GM18907 (cell line): ENCODE data around the gene TCF23.
"Not testable (repeated sequence)": the region's sequence is repeated elsewhere in the genome, so short reads cannot be mapped to it uniquely, and the experiment has no call there.

Experiments
- ATAC-seq: cut with Tn5 transposase; IDR thresholded peaks from one replicate; pipeline ENCODE4 v1.9.1; 2021; ENCODE audit warnings: mild to moderate bottlenecking, moderate library complexity; ENCODE audit not compliant: unreplicated experiment

TCF23 gene

GRCh38 chr2:27152102-27152795, 3.4 kb downstream of the TCF23 start:
- ATAC-seq = no peak

- no peak for ATAC-seq
Measured at GRCh38 chr2:27152796-27153464, 4.1 kb downstream of the TCF23 start.

- no peak for ATAC-seq
Measured at GRCh38 chr2:27154488-27154887, 5.7 kb downstream of the TCF23 start.

- no peak for ATAC-seq
Measured at GRCh38 chr2:27155069-27155520, 6.3 kb downstream of the TCF23 start.

- no peak for ATAC-seq
Measured at GRCh38 chr2:27158468-27158867, 9.7 kb downstream of the TCF23 start.

GRCh38 chr2:27159271-27159670, 10.5 kb downstream of the TCF23 start:
- no peak for ATAC-seq

GRCh38 chr2:27160191-27160590, 11.4 kb downstream of the TCF23 start:
- no peak for ATAC-seq

GRCh38 chr2:27162151-27163121, 13.6 kb downstream of the TCF23 start:
- no peak for ATAC-seq

GRCh38 chr2:27164960-27165763, 16.4 kb downstream of the TCF23 start:
- ATAC-seq = no peak

GRCh38 chr2:27170581-27171337, 22.0 kb downstream of the TCF23 start:
- no peak for ATAC-seq

GRCh38 chr2:27171351-27171848, 22.6 kb downstream of the TCF23 start:
- ATAC-seq = no peak

GRCh38 chr2:27174638-27175037, 25.8 kb downstream of the TCF23 start:
- no peak for ATAC-seq

- ATAC-seq = no peak
Measured at GRCh38 chr2:27175330-27175729, 26.5 kb downstream of the TCF23 start.

- ATAC-seq = not testable (repeated sequence)
Measured at GRCh38 chr2:27175781-27176180, 27.0 kb downstream of the TCF23 start.

- ATAC-seq = no peak
Measured at GRCh38 chr2:27177441-27178351, 28.9 kb downstream of the TCF23 start.

GRCh38 chr2:27178469-27178868, 29.7 kb downstream of the TCF23 start:
- ATAC-seq = no peak

- ATAC-seq = no peak
Measured at GRCh38 chr2:27179344-27180000, 30.7 kb downstream of the TCF23 start.

- no peak for ATAC-seq
Measured at GRCh38 chr2:27182346-27182745, 33.5 kb downstream of the TCF23 start.
